Endometrial microvascular endothelial cells (primary cell): ENCODE measurements around the gene EMCN. TPM values are rescaled to one million over a fixed set of nuclear protein-coding genes. Genes with fewer than 3 reads are reported as not detected.

Source experiments
- in situ Hi-C: cut with HindIII; loops from 2 replicates; pipeline ENCODE4 v1.10.0; 2017; ENCODE audit warnings: low sequenced_read_pairs, low pct_unique_long_range_greater_than_20kb; ENCODE audit errors: inconsistent ontology term
- total RNA-seq: library from RNA; depleted of rRNA; stranded (reverse); fragments of >200 nt; gene quantifications from one replicate; pipeline ENCODE4 v1.2.3, GENCODE V29; 2015; ENCODE audit errors: inconsistent ontology term

Gene EMCN
- total RNA-seq, 1 donor from 2014 or later, result 27.7 TPM

DNA sequence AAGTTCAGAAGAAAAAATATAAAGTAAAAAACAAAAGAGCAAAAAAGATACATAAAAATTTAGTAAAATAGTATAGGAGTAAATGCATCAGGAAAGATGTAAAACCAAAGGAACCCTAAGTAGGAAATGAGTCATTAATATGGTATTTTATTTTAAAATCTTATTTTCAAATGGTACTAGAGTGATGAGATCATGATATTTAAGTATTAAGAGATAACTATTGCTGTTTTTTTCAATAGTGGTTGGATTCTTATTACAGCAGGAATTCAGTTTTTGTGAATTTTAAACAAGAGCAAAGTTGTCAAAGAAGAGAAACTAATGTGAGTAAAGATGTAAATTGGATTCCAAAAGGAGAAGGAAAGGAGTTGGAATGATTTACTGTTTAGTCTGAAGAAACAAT lies 20.0 kb downstream of the EMCN start:
- in situ Hi-C loops, result no loop called here

DNA sequence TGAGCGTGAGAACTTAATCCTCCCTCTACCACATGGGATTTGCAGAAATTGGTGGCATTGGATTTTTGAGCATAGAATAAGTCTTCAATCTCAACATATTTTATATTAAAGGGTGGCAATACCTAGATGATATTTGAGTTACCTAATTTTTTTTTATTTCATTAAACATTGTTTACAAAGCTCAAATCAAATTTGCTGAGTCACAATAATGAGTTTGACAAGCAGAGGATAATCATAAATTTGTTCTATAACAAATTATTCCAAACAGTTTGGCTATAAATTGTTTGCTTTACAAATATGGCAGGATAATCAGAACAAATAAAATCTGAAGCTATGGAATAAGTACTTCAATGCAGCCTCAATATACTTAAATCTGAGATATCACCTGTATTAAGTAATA lies 22.7 kb downstream of the EMCN start:
- in situ Hi-C loops, result no loop called here

DNA sequence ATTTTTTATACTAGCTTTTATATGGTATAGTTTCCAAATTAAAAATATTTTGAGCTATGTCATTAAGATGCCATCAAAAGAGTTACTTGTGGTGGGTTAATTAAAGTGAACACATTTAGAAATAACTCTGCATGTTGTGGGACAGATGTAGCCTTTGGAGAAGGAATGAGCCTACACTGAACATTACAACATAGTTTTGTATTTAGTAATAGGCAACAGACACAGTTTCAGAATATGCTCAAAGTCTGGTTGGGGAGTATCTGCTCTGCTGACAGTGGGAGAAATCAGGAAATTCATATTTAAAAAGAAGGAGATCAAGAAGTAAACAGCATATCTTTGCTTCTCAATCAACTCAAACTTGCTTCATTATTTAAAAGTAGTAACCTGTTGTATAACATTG lies 23.7 kb downstream of the EMCN start:
- in situ Hi-C loops, result no loop called here

DNA sequence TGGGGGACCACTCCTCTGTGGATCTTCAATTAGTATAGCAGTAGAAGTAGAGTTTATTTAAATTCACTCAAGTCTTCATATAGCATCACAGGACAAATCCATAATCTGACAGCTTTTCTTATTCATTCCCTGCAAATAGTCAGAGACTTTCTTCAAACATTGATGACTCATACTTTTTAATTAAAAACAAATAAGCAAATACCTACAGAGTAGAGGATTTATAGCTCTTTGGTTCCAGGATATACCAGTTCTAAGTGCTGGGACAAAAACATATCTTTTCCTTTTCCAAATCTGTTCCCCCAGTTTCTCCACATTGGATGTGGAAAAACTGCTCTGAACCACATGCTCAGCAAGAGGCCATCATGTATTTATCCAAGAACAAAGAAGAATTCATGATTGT lies 24.1 kb downstream of the EMCN start:
- in situ Hi-C loops, result no loop called here

DNA sequence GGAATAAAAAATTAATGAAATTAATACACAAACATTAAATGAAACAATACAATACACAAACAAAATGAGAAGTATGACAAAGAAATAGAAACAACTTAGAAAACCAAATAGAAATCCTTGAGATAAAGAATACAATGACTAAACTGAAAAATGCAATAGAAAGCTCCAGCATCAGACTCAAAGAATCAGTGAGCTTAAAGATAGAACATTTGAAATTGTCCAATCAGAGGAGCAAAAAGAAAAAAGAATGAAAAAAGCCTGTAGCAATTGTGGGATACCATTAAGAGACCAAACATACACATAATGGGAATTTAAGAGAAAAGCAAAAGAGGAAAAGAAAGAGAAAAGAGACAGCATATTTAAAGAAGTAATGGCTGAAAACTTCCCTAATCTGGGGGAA lies 25.7 kb downstream of the EMCN start:
- in situ Hi-C loops, result no loop called here

- in situ Hi-C loops, result no loop called here
Observed at GRCh38 chr4:100489305-100489704, 28.5 kb downstream of the EMCN start.

DNA sequence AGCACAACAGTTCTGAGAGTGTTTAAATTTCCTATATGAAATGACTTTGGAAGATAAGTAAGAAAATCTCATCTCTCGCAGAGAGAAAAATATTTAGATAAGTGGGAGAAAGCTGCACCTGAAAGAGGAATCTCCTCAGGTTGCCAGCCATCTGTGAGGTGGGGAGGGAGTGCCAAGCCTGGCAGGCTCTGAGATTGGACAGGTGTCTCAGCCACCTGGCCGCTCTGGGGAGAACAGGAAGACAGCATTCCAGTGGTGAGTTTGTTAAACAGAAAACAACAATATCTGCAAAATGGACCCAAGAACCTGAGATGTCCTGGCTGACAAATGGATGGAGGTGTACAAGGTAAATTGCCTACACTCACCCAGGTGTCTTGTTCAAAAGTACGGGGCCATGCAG lies 31.3 kb downstream of the EMCN start:
- in situ Hi-C loops, result no loop called here

GRCh38 chr4:100483796-100484195 lies 34.0 kb downstream of the EMCN start:
- in situ Hi-C loops, result no loop called here

GRCh38 chr4:100479971-100480370 lies 37.9 kb downstream of the EMCN start:
- in situ Hi-C loops, result no loop called here

GRCh38 chr4:100469555-100469954 lies 48.3 kb downstream of the EMCN start:
- in situ Hi-C loops, result no loop called here

GRCh38 chr4:100466501-100466900 lies 51.3 kb downstream of the EMCN start:
- in situ Hi-C loops, result no loop called here

GRCh38 chr4:100461807-100462605 lies 55.8 kb downstream of the EMCN start:
- in situ Hi-C loops, result no loop called here

DNA sequence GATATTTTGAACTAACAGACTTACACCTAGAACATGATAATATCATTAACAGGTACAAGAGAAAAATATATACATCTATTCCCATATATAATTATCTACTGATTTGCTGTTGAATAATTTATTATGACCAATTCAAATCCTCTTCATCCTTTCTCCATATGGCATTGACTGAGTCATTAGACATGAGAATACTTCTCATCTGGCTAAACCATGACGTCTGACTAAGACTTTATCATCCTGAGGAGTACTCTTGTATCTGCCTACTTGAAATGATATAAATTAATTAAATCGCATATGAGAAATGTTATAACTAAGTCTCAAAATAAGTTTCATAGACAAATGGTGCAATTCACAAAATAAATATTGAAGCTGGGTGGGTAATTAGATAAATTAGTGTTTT lies 67.4 kb downstream of the EMCN start:
- in situ Hi-C loops, result no loop called here

- in situ Hi-C loops, result no loop called here
Observed at GRCh38 chr4:100431416-100431815, 86.4 kb downstream of the EMCN start.

GRCh38 chr4:100430451-100430850 lies 87.4 kb downstream of the EMCN start:
- in situ Hi-C loops, result no loop called here

DNA sequence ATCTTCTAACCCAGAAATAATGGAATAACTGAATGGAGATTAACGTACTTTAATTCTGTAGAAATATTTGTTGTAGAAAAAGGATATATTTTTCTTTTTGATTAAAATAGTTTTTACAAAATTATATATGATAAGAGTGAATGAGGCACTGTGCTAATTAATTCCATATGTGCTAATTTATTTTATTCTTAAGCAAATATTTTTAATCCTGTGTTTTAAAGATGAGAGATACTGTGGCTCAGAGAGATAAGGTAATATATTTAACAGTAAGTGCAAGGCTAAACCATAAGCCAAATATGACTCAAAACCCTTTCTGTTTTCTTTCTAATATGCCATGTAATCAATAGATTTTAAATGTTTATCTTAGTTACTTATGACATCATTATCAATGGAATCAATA lies 88.2 kb downstream of the EMCN start:
- in situ Hi-C loops, result no loop called here

- in situ Hi-C loops, result no loop called here
Observed at GRCh38 chr4:100428051-100428450, 89.8 kb downstream of the EMCN start.

GRCh38 chr4:100424376-100424775 lies 93.4 kb downstream of the EMCN start:
- in situ Hi-C loops, result no loop called here

DNA sequence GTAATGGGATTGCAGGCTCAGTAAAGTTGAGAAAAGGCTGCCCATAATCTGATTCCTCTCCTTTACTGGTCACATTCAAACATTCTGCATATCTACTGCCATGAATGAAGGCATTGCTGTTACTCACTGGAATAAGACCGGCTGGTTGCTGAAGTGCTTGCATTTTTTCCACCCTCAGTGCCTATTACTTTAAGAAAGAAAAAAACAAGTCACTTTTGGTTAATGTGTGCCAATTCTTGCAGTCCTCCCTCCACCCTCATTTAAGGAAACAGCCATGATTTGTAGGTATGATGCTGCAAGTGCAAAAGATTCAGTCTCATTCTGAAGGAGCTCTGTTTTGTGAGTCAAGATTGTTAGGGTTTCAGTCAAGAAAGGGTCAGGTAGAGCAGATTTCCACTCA lies 94.9 kb downstream of the EMCN start:
- in situ Hi-C loops, result no loop called here

DNA sequence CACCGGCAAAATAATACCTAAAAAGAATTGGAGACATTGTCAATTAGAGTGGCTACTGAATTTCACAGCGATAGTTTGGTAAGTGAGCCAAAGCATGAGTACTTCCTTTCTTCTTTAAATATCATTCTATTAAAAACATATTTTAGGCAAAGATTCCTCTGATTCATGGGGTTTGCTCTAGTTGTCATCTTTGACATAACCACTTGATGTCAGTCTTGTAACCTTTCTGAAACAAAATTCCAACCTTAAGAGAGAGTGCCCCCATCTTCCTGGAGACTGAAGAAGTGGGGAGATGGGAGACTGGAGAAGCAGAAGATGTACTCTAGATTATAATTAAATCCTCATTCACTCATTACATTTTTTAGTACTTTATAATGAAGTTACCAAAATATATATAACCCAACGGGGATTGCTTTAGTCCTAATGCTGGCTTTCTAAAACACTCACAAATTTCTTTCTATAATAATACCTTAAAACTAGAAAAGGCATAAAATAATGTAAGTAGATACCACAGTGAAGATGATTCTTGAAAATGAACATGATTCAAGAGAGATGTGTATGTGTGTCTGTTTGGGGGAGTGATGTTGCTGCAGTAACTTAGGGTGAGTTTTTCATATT lies 96.4 kb downstream of the EMCN start:
- in situ Hi-C loops, result no loop called here

DNA sequence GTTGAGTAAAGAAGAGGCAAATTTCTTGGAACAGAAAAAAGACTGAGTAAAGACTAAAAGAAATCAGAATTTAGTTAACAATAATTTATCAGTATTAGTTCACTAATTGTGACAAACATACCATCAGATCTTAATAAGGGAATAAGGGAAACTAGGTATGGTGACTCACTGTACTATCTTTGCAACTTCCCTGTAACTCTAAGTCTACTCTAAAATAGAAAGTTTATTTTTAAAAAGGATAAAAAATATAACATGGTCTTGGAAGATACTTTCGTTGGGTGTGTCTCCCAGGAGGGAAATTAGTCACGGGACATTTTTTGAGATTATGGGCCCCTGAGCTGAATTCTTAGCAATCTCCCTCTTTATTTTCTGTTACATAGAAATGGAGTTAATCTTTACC lies 97.3 kb downstream of the EMCN start:
- in situ Hi-C loops, result no loop called here
